NCI-H1105 treated with DMSO at 0.1 percent for 48 hours (cell line): ENCODE data around the gene MINDY1.

Experiments used
- DNase-seq: peaks from one replicate; lab custom pipeline; 2025; lab: John Stamatoyannopoulos, UW

The MINDY1 gene, protein sequence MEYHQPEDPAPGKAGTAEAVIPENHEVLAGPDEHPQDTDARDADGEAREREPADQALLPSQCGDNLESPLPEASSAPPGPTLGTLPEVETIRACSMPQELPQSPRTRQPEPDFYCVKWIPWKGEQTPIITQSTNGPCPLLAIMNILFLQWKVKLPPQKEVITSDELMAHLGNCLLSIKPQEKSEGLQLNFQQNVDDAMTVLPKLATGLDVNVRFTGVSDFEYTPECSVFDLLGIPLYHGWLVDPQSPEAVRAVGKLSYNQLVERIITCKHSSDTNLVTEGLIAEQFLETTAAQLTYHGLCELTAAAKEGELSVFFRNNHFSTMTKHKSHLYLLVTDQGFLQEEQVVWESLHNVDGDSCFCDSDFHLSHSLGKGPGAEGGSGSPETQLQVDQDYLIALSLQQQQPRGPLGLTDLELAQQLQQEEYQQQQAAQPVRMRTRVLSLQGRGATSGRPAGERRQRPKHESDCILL

GRCh38 chr1:151006327-151007052 is at the start of gene MINDY1:
Gene MINDY1 (minus strand): TSS chr1:151006902. CDS start chr1:151002617, 4,285 bp downstream.
- peak; percentile 76 for DNase-seq

DNA sequence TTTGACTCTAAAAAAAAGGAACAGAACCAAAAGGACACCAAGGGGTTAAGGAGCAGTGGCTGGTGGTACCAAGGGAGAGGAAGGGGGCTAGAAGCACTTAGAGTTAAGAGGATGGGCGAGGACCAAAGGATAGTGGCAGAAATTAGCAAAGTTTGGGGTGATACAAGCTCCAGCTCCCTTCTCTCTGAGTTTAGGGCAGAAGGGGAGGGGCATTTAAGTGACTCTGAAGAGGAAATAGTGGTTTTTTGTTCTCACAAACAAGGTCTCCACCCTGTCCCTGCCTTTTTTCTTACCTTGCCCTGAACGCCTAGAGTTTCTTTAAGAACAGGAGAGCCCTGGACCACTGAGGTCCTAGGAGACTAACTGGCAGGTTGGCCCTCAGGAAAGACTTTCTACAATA is 49.4 kb upstream of the MINDY1 start:
- DNase-seq, result no peak

- no peak for DNase-seq
These were observed 48.9 kb upstream of the MINDY1 start for GRCh38 chr1:151055581-151055980.

DNA sequence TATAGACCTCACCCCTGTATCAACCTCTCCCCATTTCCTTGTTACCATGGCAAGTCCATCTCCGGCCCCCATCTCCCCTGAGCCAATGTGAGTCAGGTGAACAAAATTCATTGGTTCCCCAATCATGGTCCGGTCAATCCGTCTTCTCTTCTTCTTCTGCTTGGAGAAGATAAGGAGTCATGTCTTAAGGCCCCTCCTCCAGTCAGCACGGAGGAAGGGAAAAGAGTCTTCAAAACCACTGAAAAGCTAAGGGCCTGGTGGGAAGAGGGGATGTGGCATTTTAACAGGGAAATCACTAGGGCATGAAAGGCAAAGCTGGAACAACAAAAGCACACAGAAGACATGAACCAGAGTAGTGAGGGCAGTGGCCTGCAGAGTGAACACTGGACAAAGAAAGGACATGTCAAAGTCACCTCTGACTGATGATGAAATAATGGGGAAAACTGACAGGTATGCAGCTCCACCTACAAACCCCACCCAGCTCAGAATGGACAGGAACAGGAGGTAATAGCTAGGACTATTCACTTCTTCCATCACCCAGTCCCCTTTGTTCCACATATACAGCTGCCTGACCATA is 48.4 kb upstream of the MINDY1 start:
- no peak for DNase-seq

DNA sequence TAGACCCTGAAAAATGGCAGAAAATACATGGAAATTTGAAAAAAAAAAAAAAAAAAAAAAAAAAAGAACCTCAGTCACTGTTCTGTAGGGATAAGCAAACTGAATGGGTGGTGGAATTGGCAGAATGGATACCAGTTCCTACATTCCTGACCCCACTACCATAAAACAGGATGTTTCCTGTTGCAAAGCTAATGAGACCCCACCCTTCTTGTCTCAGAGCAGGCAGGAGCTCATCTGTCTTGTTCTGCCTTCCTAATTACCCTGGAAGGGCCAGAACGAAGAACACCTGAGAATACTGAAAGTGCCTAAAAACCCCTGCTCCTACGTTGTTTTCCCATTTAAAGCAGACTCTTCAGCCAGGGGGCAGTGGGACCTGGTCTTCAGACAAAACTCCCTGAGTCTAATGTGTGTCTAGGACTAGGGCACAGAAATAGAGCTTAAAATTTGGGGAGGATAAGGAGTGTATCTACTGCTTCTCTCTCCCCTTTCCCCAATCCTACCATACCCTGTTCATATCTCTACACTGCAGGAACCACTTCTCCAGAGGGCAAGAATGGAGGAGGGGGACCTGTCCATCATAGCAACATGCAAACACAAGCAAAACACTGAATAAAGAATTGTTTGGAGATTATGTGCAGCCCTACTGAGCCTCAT is 44.8 kb upstream of the MINDY1 start:
- no peak for DNase-seq

DNA sequence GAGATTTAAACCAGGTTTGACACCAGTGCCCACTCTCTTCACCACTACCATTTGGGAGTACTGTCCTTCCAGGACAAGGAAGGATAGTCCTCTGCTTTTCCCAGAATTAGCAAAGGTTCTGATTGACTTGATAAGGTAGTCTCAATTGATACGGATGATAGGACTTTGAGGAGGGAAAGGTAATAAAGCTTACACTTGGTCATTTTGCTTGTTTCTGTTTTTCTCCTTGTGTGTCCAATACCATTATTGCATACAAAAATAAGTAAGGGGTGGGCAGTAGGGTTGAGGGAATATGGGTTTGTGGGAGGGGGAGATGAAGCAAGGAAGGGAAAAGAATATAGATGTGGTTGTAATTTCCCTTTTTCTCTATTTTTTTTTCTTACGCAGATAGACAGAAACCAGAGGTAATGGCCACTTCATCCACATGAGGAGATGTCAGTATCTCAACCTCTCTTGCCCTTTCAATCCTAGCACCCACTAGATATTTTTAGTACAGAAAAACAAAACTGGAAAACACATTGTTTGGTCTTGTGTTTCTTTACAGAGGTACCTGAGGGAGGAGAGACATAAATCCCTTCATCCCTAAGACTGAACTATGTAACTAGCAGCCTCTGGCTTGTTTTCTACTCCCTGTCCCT is 43.5 kb upstream of the MINDY1 start:
- DNase-seq, result no peak

- DNase-seq, result no peak
These were observed 42.8 kb upstream of the MINDY1 start for GRCh38 chr1:151049458-151049857.

- no peak for DNase-seq
These were observed 41.9 kb upstream of the MINDY1 start for GRCh38 chr1:151048645-151049032.

DNA sequence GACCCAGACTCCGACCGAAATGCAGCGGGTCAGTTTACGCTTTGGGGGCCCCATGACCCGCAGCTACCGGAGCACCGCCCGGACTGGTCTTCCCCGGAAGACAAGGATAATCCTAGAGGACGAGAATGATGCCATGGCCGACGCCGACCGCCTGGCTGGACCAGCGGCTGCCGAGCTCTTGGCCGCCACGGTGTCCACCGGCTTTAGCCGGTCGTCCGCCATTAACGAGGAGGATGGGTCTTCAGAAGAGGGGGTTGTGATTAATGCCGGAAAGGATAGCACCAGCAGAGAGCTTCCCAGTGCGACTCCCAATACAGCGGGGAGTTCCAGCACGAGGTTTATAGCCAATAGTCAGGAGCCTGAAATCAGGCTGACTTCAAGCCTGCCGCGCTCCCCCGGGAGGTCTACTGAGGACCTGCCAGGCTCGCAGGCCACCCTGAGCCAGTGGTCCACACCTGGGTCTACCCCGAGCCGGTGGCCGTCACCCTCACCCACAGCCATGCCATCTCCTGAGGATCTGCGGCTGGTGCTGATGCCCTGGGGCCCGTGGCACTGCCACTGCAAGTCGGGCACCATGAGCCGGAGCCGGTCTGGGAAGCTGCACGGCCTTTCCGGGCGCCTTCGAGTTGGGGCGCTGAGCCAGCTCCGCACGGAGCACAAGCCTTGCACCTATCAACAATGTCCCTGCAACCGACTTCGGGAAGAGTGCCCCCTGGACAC is 41.4 kb upstream of the MINDY1 start:
- peak; percentile 66 for DNase-seq

- peak; percentile 71 for DNase-seq
These were observed 40.9 kb upstream of the MINDY1 start, which contains the start of gene C1orf56 for GRCh38 chr1:151047591-151047924. Gene C1orf56 (plus strand): TSS chr1:151047751. CDS start chr1:151047848, 97 bp downstream.

- no peak for DNase-seq
These were observed 36.5 kb upstream of the MINDY1 start for GRCh38 chr1:151043163-151043562.

- no peak for DNase-seq
These were observed 32.8 kb upstream of the MINDY1 start for GRCh38 chr1:151039521-151039920.

GRCh38 chr1:151037032-151037431 is 30.3 kb upstream of the MINDY1 start:
- DNase-seq, result no peak

- DNase-seq, result no peak
These were observed 29.7 kb upstream of the MINDY1 start, which contains the start of gene BNIPL for GRCh38 chr1:151036356-151036755. Gene BNIPL (plus strand): TSS chr1:151036586. CDS start chr1:151036726, 140 bp downstream.

DNA sequence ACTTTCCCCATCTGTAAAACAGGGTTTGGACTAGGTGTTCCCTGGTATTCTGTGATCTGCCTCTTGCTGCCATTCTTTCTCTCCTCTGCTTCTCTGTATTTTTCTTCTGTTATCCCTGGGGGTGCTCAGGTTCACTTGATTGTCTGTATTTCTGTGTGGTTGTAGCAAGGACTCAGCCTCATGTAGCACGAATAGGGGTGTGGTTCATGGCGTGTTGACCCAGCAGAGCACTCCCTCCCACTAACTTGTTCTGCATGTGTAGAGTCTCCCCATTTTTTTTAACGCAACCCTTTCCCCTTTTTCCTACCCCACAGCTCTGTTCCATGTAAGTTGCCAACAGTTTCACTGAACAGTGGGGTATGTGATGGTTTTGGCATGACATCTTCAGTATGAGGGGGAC is 28.5 kb upstream of the MINDY1 start:
- no peak for DNase-seq

- DNase-seq, result no peak
These were observed 25.5 kb upstream of the MINDY1 start for GRCh38 chr1:151032164-151032563.

DNA sequence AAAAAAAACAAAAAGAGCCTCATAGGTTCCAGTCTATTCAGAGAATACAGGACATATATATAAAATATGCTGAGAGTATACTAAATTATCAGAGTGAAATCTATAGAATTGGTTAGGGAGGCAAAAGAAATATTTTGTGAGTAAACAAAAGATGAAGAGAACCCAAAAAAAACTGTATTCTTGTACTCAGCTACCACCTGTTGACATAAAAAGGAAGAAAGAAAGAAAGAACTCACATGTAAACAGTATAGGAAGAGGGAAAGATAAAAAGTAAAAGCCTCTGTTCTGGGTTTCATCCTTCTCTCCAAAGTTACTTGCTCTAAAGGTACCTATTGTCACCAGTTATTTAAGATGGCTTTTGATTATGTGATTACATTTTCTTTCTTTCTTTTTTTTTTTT is 19.8 kb upstream of the MINDY1 start:
- no peak for DNase-seq

GRCh38 chr1:151024540-151025146 is 17.9 kb upstream of the MINDY1 start:
- DNase-seq, result peak; percentile 58

DNA sequence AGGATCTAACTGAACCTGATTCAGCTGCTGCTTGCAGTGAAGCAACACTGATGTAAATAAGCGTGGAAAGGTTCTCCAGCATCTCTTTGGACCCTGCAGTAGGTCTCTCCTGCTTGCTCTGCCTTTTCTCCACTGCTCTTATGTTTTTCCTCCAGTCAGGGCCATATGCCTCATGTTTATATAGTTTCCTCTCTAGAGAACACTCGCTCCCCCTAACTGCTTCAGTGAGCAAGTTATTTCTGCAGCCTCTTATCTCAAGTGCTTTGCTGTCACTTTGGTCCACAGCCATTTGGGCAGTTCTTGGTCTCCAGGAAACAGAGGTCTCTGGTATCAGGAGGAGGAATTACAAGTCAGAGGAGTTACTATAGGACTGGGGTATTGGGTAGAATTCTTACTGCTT is 6.8 kb upstream of the MINDY1 start:
- peak; percentile 5 for DNase-seq

GRCh38 chr1:151012684-151013471 is 6.2 kb upstream of the MINDY1 start:
- DNase-seq, result no peak
